Measurements from ENCODE around the gene IGF2.

IGF2 gene

GRCh38 chr11:2153581-2154194, 14.5 kb upstream of the IGF2 start:
- DNase-seq (ENCODE audit: low spot score) = no peak

GRCh38 chr11:2151500-2152257, 12.5 kb upstream of the IGF2 start:
- peak; percentile 83 for DNase-seq (ENCODE audit: low spot score)

GRCh38 chr11:2149864-2150847, 11.0 kb upstream of the IGF2 start:
- peak; percentile 36 for DNase-seq (ENCODE audit: low spot score)

GRCh38 chr11:2149460-2149859, 10.3 kb upstream of the IGF2 start:
- DNase-seq (ENCODE audit: low spot score) = no peak

GRCh38 chr11:2148595-2148994, 9.4 kb upstream of the IGF2 start:
- no peak for DNase-seq (ENCODE audit: low spot score)

- DNase-seq (ENCODE audit: low spot score) = no peak
Measured at GRCh38 chr11:2147391-2147790, 8.2 kb upstream of the IGF2 start.

GRCh38 chr11:2146051-2146450, 6.9 kb upstream of the IGF2 start:
- DNase-seq (ENCODE audit: low spot score) = no peak

GRCh38 chr11:2144544-2145248, 5.5 kb upstream of the IGF2 start:
- no peak for DNase-seq (ENCODE audit: low spot score)

GRCh38 chr11:2143799-2144543, 4.8 kb upstream of the IGF2 start:
- DNase-seq (ENCODE audit: low spot score) = no peak

GRCh38 chr11:2143477-2143798, 4.2 kb upstream of the IGF2 start:
- DNase-seq (ENCODE audit: low spot score) = no peak

GRCh38 chr11:2142762-2143202, 3.6 kb upstream of the IGF2 start:
- no peak for DNase-seq (ENCODE audit: low spot score)

- peak; percentile 78 for DNase-seq (ENCODE audit: low spot score)
Measured at GRCh38 chr11:2142300-2142759, 3.1 kb upstream of the IGF2 start.

- no peak for DNase-seq (ENCODE audit: low spot score)
Measured at GRCh38 chr11:2140411-2141400, 1.5 kb upstream of the IGF2 start.

GRCh38 chr11:2139621-2140337, 590 bp upstream of the IGF2 start:
- no peak for DNase-seq (ENCODE audit: low spot score)

GRCh38 chr11:2138431-2139122, 612 bp downstream of the IGF2 start:
- no peak for DNase-seq (ENCODE audit: low spot score)

- no peak for DNase-seq (ENCODE audit: low spot score)
Measured at GRCh38 chr11:2138068-2138430, 1.1 kb downstream of the IGF2 start.

GRCh38 chr11:2137202-2138067, 1.8 kb downstream of the IGF2 start:
- peak; percentile 76 for DNase-seq (ENCODE audit: low spot score)

GRCh38 chr11:2136952-2137201, 2.3 kb downstream of the IGF2 start:
- DNase-seq (ENCODE audit: low spot score) = no peak
